Muscle of leg (tissue), 16 donors: ENCODE data around the gene FUT2. TPM values are rescaled to one million over a fixed set of nuclear protein-coding genes. Genes with fewer than 3 reads are reported as not detected.

Experiments
- DNase-seq: peaks from one replicate; pipeline ENCODE4 v3.0.0; 2013
- H3K27ac ChIP-seq: one replicate; pipeline ENCODE4 v1.5.1; 2013; ENCODE audit warnings: mild to moderate bottlenecking, low read length, control low read depth
- H3K27me3 ChIP-seq: one replicate; pipeline ENCODE4 v1.6.1; 2013; ENCODE audit warnings: low read length; ENCODE audit not compliant: control insufficient read depth, insufficient read depth
- H3K36me3 ChIP-seq: one replicate; pipeline ENCODE4 v1.6.1; 2013; ENCODE audit warnings: low read length; ENCODE audit not compliant: control insufficient read depth, insufficient read depth
- H3K4me1 ChIP-seq: one replicate; pipeline ENCODE4 v1.6.1; 2013; ENCODE audit warnings: low read length; ENCODE audit not compliant: control insufficient read depth, insufficient read depth
- H3K4me3 ChIP-seq: one replicate; pipeline ENCODE4 v1.5.1; 2013; ENCODE audit warnings: low read length, control low read depth
- H3K9me3 ChIP-seq: replicated peaks from 2 replicates; pipeline ENCODE4 v1.6.1; 2013; ENCODE audit warnings: low read depth, low read length; ENCODE audit not compliant: control insufficient read depth
- WGBS: methylation state at CpG from one replicate; pipeline ENCODE4 v1.1.5; 2013; ENCODE audit warnings: missing lambda C conversion rate; ENCODE audit not compliant: insufficient coverage; 5-methylcytosine and 5-hydroxymethylcytosine counted together
- long read RNA-seq, 11 donors: transcript quantifications; one replicate each; lab custom pipeline, GENCODE V29; 2026
- polyA plus RNA-seq, 8 donors: library from polyadenylated mRNA; unstranded; fragments of 120-200 nt; gene quantifications; one replicate each; pipeline versions ENCODE4 v1.2.1 to v1.2.3, GENCODE V29; 2013; ENCODE audit warnings: inconsistent platforms in 1 of 8, low replicate concordance in 1 of 8; ENCODE audit not compliant: insufficient read length in 8 of 8, insufficient read depth in 1 of 8
- total RNA-seq: library from RNA; stranded (reverse); fragments of 120-200 nt; gene quantifications from one replicate; pipeline ENCODE4 v1.2.4, GENCODE V29; 2013

FUT2 gene
- not detected for total RNA-seq
- 1 to 10 TPM in 4 of 8 donors, under 1 TPM in 4; 0.53 to 3.8 (median 0.95) TPM for polyA plus RNA-seq
- long read RNA-seq, donor 1 = 0 reads
- long read RNA-seq, donor 2 = 0 reads
- long read RNA-seq, donor 3, partial matches to known transcripts = 83 of 133 reads
- long read RNA-seq, donor 3, other reads (novel, unspliced or antisense) = 50 of 133 reads
- long read RNA-seq, donor 4 = 0 reads
- long read RNA-seq, donor 5, partial matches to known transcripts = 13 of 28 reads
- long read RNA-seq, donor 5, other reads (novel, unspliced or antisense) = 15 of 28 reads
- long read RNA-seq, donor 6 = 0 reads
- long read RNA-seq, donor 7 = 0 reads
- long read RNA-seq, donor 8 = 0 reads
- long read RNA-seq, donor 9, partial matches to known transcripts = 14 of 20 reads
- long read RNA-seq, donor 9, other reads (novel, unspliced or antisense) = 6 of 20 reads
- long read RNA-seq, donor 10 = 0 reads
- long read RNA-seq, donor 11, partial matches to known transcripts = 95 of 100 reads
- long read RNA-seq, donor 11, other reads (novel, unspliced or antisense) = 5 of 100 reads

- Histone ChIP-seq H3K4me1 (peaks cover 12% of the 10 kb centered on the region), H3K36me3 (no peaks in the 10 kb centered on the region), H3K9me3 (no peaks in the 10 kb centered on the region), H3K27ac (no peak within 1 kb of the TSS), H3K4me3 (no peak within 1 kb of the TSS), H3K27me3 (peaks cover 24% of the 10 kb centered on the region)
- WGBS = 12% methylated on average over 5 of the region's 16 CpGs
- no peak for DNase-seq
These were observed at the start of gene FUT2 for GRCh38 chr19:48695743-48696352. Gene FUT2, plus strand, starts transcription at chr19:48695971. Its CDS starts 6,986 bp downstream, at chr19:48702957.

- no peaks in the 10 kb centered on the region for H3K36me3 ChIP-seq
- peak; percentile 96 for DNase-seq
- under 1% methylated on average over 29 of the region's 33 CpGs for WGBS
These were observed 49.6 kb upstream of the FUT2 start, which contains the start of gene CA11 for GRCh38 chr19:48646001-48646721. Gene CA11, minus strand, starts transcription at chr19:48646187. Its CDS starts 555 bp downstream, at chr19:48645632.

GRCh38 chr19:48646722-48647216, 49.0 kb upstream of the FUT2 start:
- H3K27ac ChIP-seq = peak overlapping the region; percentile 91
- WGBS = 4% methylated on average over 4 of the region's 10 CpGs

More at GRCh38 chr19:48646001-48646721, 49.6 kb upstream of the FUT2 start, which contains the start of gene CA11:
- Histone ChIP-seq H3K9me3 (no peaks in the 10 kb centered on the region), H3K27ac (peak within 1 kb of the TSS; percentile 91), H3K27me3 (no peaks in the 10 kb centered on the region), H3K4me3 (peak within 1 kb of the TSS; percentile 58), H3K4me1 (peaks cover 42% of the 10 kb centered on the region)

GRCh38 chr19:48648134-48648533, 47.6 kb upstream of the FUT2 start:
- Histone ChIP-seq H3K4me3 (no peak overlapping the region), H3K27ac (no peak overlapping the region), H3K9me3 (no peaks in the 10 kb centered on the region), H3K36me3 (no peaks in the 10 kb centered on the region), H3K27me3 (no peaks in the 10 kb centered on the region), H3K4me1 (peaks cover 42% of the 10 kb centered on the region)
- no peak for DNase-seq
- no CpG with 5 or more reads among the region's 2 CpGs for WGBS

More at GRCh38 chr19:48646722-48647216, 49.0 kb upstream of the FUT2 start:
- Histone ChIP-seq H3K4me3 (peak overlapping the region; percentile 58), H3K36me3 (no peaks in the 10 kb centered on the region), H3K27me3 (no peaks in the 10 kb centered on the region), H3K4me1 (peaks cover 42% of the 10 kb centered on the region), H3K9me3 (no peaks in the 10 kb centered on the region)
- no peak for DNase-seq

- no peaks in the 10 kb centered on the region for H3K27me3 ChIP-seq
- no peaks in the 10 kb centered on the region for H3K36me3 ChIP-seq
- no peaks in the 10 kb centered on the region for H3K9me3 ChIP-seq
- WGBS = 85% methylated on average over 7 of the region's 12 CpGs
- peaks cover 31% of the 10 kb centered on the region for H3K4me1 ChIP-seq
- no peak for DNase-seq
- H3K27ac ChIP-seq = no peak overlapping the region
- no peak overlapping the region for H3K4me3 ChIP-seq
These were observed 44.6 kb upstream of the FUT2 start for GRCh38 chr19:48650974-48651682.

GRCh38 chr19:48651683-48652048, 44.1 kb upstream of the FUT2 start:
- H3K27ac ChIP-seq = no peak overlapping the region
- no peak for DNase-seq
- no peaks in the 10 kb centered on the region for H3K36me3 ChIP-seq
- WGBS = 79% methylated on average over 3 of the region's 5 CpGs
- H3K9me3 ChIP-seq = no peaks in the 10 kb centered on the region
- H3K27me3 ChIP-seq = no peaks in the 10 kb centered on the region
- no peak overlapping the region for H3K4me3 ChIP-seq
- H3K4me1 ChIP-seq = peaks cover 30% of the 10 kb centered on the region

GRCh38 chr19:48654299-48655059, 41.3 kb upstream of the FUT2 start:
- no peaks in the 10 kb centered on the region for H3K9me3 ChIP-seq
- WGBS = 18% methylated on average over 6 of the region's 11 CpGs
- peaks cover 20% of the 10 kb centered on the region for H3K4me1 ChIP-seq
- H3K4me3 ChIP-seq = no peak overlapping the region
- peak overlapping the region; percentile 47 for H3K27ac ChIP-seq
- no peaks in the 10 kb centered on the region for H3K36me3 ChIP-seq
- peak; percentile 70 for DNase-seq
- no peaks in the 10 kb centered on the region for H3K27me3 ChIP-seq

GRCh38 chr19:48656840-48657474, 38.8 kb upstream of the FUT2 start:
- Histone ChIP-seq H3K4me3 (no peak overlapping the region), H3K4me1 (peaks cover 26% of the 10 kb centered on the region), H3K27me3 (no peaks in the 10 kb centered on the region), H3K27ac (peak overlapping the region; percentile 55), H3K9me3 (no peaks in the 10 kb centered on the region), H3K36me3 (no peaks in the 10 kb centered on the region)
- 32% methylated on average over 11 of the region's 16 CpGs for WGBS
- peak; percentile 77 for DNase-seq
